Left kidney (tissue), 1 donor: ENCODE measurements around the gene CLMP. TPM values are rescaled to one million over a fixed set of nuclear protein-coding genes. Genes with fewer than 3 reads are reported as not detected.

Experiments used
- polyA plus RNA-seq: library from polyadenylated mRNA; unstranded; fragments of 120-200 nt; gene quantifications from one replicate; pipeline ENCODE4 v1.2.1, GENCODE V29; 2013; ENCODE audit not compliant: insufficient read length

The CLMP gene
- polyA plus RNA-seq, 1 donor, result 34.1 TPM

Other genes with a start within 250 kb of the CLMP start
- not detected for gene BSX, start 213.4 kb downstream of the CLMP start, polyA plus RNA-seq
- 1,295 TPM for gene HSPA8, start 133.1 kb downstream of the CLMP start, polyA plus RNA-seq
- gene GRAMD1B, start 235.0 kb upstream of the CLMP start, polyA plus RNA-seq, result 13.0 TPM